GM21529 (cell line): ENCODE results near the gene GJD3.
"Not testable (repeated sequence)": the region's sequence is repeated elsewhere in the genome, so short reads cannot be mapped to it uniquely, and the experiment has no call there.

Experiments used
- ATAC-seq: cut with Tn5 transposase; IDR thresholded peaks from one replicate; pipeline ENCODE4 v1.9.1; 2021; ENCODE audit not compliant: unreplicated experiment

The GJD3 gene

GRCh38 chr17:40364121-40364861 lies at the start of gene GJD3:
GJD3 (minus strand) TSS chr17:40364737; CDS start chr17:40363815, 922 bp downstream.
- ATAC-seq = no peak

- ATAC-seq = not testable (repeated sequence)
Measured at GRCh38 chr17:40414312-40414711, 49.8 kb upstream of the GJD3 start.

- no peak for ATAC-seq
Measured at GRCh38 chr17:40412880-40413279, 48.3 kb upstream of the GJD3 start.

- ATAC-seq = no peak
Measured at GRCh38 chr17:40411821-40412220, 47.3 kb upstream of the GJD3 start.

GRCh38 chr17:40410082-40410481 lies 45.5 kb upstream of the GJD3 start:
- no peak for ATAC-seq

- ATAC-seq = not testable (repeated sequence)
Measured at GRCh38 chr17:40409540-40409939, 45.0 kb upstream of the GJD3 start.

GRCh38 chr17:40407460-40407859 lies 42.9 kb upstream of the GJD3 start:
- no peak for ATAC-seq

- no peak for ATAC-seq
Measured at GRCh38 chr17:40404003-40404402, 39.5 kb upstream of the GJD3 start.

- ATAC-seq = no peak
Measured at GRCh38 chr17:40402668-40403067, 38.1 kb upstream of the GJD3 start.

GRCh38 chr17:40399185-40399584 lies 34.6 kb upstream of the GJD3 start:
- ATAC-seq = no peak

GRCh38 chr17:40386555-40386954 lies 22.0 kb upstream of the GJD3 start:
- not testable (repeated sequence) for ATAC-seq

GRCh38 chr17:40382251-40382650 lies 17.7 kb upstream of the GJD3 start:
- ATAC-seq = no peak

- ATAC-seq = no peak
Measured at GRCh38 chr17:40378966-40379365, 14.4 kb upstream of the GJD3 start.

GRCh38 chr17:40377832-40378231 lies 13.3 kb upstream of the GJD3 start:
- no peak for ATAC-seq

- not testable (repeated sequence) for ATAC-seq
Measured at GRCh38 chr17:40376541-40376940, 12.0 kb upstream of the GJD3 start.

- not testable (repeated sequence) for ATAC-seq
Measured at GRCh38 chr17:40375786-40376185, 11.2 kb upstream of the GJD3 start.

GRCh38 chr17:40374821-40375498 lies 10.4 kb upstream of the GJD3 start:
- ATAC-seq = no peak

GRCh38 chr17:40373999-40374398 lies 9.5 kb upstream of the GJD3 start:
- no peak for ATAC-seq

GRCh38 chr17:40373324-40373723 lies 8.8 kb upstream of the GJD3 start:
- ATAC-seq = no peak

GRCh38 chr17:40372644-40373043 lies 8.1 kb upstream of the GJD3 start:
- ATAC-seq = not testable (repeated sequence)

GRCh38 chr17:40372031-40372430 lies 7.5 kb upstream of the GJD3 start:
- ATAC-seq = no peak

- ATAC-seq = no peak
Measured at GRCh38 chr17:40371261-40371929, 6.9 kb upstream of the GJD3 start.
